Immature natural killer cell (primary cell): ENCODE results near the gene NPY4R2. TPM values are rescaled to one million over a fixed set of nuclear protein-coding genes. Genes with fewer than 3 reads are reported as not detected.
"Not testable (repeated sequence)": the region's sequence is repeated elsewhere in the genome, so short reads cannot be mapped to it uniquely, and the experiment has no call there.

Experiments used
- DNase-seq, 3 donors: peaks; one replicate each; pipeline ENCODE4 v3.0.0; 2022; ENCODE audit warnings: mixed read lengths in 1 of 3
- H3K27ac Mint-ChIP-seq, 6 donors: one replicate each; pipeline ENCODE4 v1.8.0; 2020; ENCODE audit warnings: mixed read lengths in 6 of 6, mild to moderate bottlenecking in 5 of 6, inconsistent platforms in 4 of 6, moderate library complexity in 3 of 6
- H3K27me3 Mint-ChIP-seq, 3 donors: one replicate each; pipeline ENCODE4 v1.8.0; 2020 to 2021; ENCODE audit warnings: low read depth in 3 of 3, mild to moderate bottlenecking in 3 of 3, mixed read lengths in 3 of 3, moderate library complexity in 3 of 3, inconsistent platforms in 1 of 3
- H3K36me3 Mint-ChIP-seq, 3 donors: one replicate each; pipeline ENCODE4 v1.8.0; 2020; ENCODE audit warnings: mixed read lengths in 3 of 3, inconsistent platforms in 2 of 3, mild to moderate bottlenecking in 2 of 3
- H3K4me1 Mint-ChIP-seq, 2 donors: one replicate each; pipeline ENCODE4 v1.8.0; 2020; ENCODE audit warnings: inconsistent platforms in 2 of 2, mild to moderate bottlenecking in 2 of 2, mixed read lengths in 2 of 2, moderate library complexity in 1 of 2
- H3K4me3 Mint-ChIP-seq, 5 donors: one replicate each; pipeline ENCODE4 v1.8.0; 2020; ENCODE audit warnings: mild to moderate bottlenecking in 5 of 5, mixed read lengths in 5 of 5, inconsistent platforms in 3 of 5, moderate library complexity in 3 of 5
- H3K9me3 Mint-ChIP-seq, 6 donors: one replicate each; pipeline ENCODE4 v1.8.0; 2020; ENCODE audit warnings: mild to moderate bottlenecking in 6 of 6, mixed read lengths in 6 of 6, inconsistent platforms in 4 of 6, moderate library complexity in 3 of 6
- polyA plus RNA-seq, 3 donors: library from polyadenylated mRNA; unstranded; fragments of 300-500 nt; fragmentation: Illumina TruSeq; gene quantifications; one replicate each; pipeline ENCODE4 v1.2.3, GENCODE V29; 2021

The NPY4R2 gene
- polyA plus RNA-seq, 3 donors from 2014 or later: not detected

GRCh38 chr10:47947424-47947823, 29.0 kb downstream of the NPY4R2 start:
- H3K4me3 Mint-ChIP-seq, H3K27me3 Mint-ChIP-seq, H3K9me3 Mint-ChIP-seq, H3K27ac Mint-ChIP-seq, H3K4me1 Mint-ChIP-seq, H3K36me3 Mint-ChIP-seq, DNase-seq: not testable (repeated sequence)

- not testable (repeated sequence) for H3K27ac Mint-ChIP-seq, H3K4me1 Mint-ChIP-seq, DNase-seq, H3K9me3 Mint-ChIP-seq, H3K36me3 Mint-ChIP-seq, H3K4me3 Mint-ChIP-seq, H3K27me3 Mint-ChIP-seq
Measured at GRCh38 chr10:47957158-47957557, 38.7 kb downstream of the NPY4R2 start.

GRCh38 chr10:47959677-47960076, 41.2 kb downstream of the NPY4R2 start:
- H3K27me3 Mint-ChIP-seq: not testable (repeated sequence)

GRCh38 chr10:47960699-47961098, 42.2 kb downstream of the NPY4R2 start:
- not testable (repeated sequence) for DNase-seq, H3K27ac Mint-ChIP-seq, H3K27me3 Mint-ChIP-seq, H3K4me1 Mint-ChIP-seq, H3K4me3 Mint-ChIP-seq, H3K36me3 Mint-ChIP-seq, H3K9me3 Mint-ChIP-seq

More at GRCh38 chr10:47959677-47960076, 41.2 kb downstream of the NPY4R2 start:
- H3K9me3 Mint-ChIP-seq, H3K36me3 Mint-ChIP-seq, DNase-seq, H3K4me3 Mint-ChIP-seq, H3K4me1 Mint-ChIP-seq, H3K27ac Mint-ChIP-seq: not testable (repeated sequence)

GRCh38 chr10:47962785-47963184, 44.3 kb downstream of the NPY4R2 start:
- H3K4me1 Mint-ChIP-seq: not testable (repeated sequence)

GRCh38 chr10:47964280-47965063, 46.0 kb downstream of the NPY4R2 start:
- not testable (repeated sequence) for H3K27me3 Mint-ChIP-seq, H3K36me3 Mint-ChIP-seq, H3K9me3 Mint-ChIP-seq, H3K27ac Mint-ChIP-seq, H3K4me3 Mint-ChIP-seq, H3K4me1 Mint-ChIP-seq, DNase-seq

More at GRCh38 chr10:47962785-47963184, 44.3 kb downstream of the NPY4R2 start:
- not testable (repeated sequence) for H3K27ac Mint-ChIP-seq, H3K27me3 Mint-ChIP-seq, H3K9me3 Mint-ChIP-seq, H3K36me3 Mint-ChIP-seq, DNase-seq, H3K4me3 Mint-ChIP-seq

DNA sequence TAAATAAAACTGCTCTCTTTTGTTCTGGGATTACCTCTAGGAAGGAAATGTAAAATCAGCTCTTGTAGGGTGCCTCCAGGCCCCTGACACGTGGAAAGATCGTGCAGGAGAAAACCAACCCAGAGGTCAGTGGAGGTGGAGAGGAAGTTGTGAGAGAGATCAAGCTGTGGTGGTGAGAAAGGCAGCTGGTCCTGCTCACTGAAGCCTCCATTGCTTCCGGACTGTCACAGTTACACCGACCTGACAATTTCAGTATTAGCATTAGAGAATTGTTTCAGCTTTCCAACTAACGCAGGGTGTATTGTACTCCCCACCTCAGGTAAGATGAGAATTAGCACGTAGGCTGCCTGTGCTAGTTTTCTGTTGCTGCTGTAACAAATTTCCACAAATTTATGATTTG, 50.5 kb downstream of the NPY4R2 start:
- not testable (repeated sequence) for DNase-seq, H3K36me3 Mint-ChIP-seq, H3K27ac Mint-ChIP-seq, H3K4me1 Mint-ChIP-seq, H3K4me3 Mint-ChIP-seq, H3K27me3 Mint-ChIP-seq, H3K9me3 Mint-ChIP-seq

- not testable (repeated sequence) for H3K36me3 Mint-ChIP-seq, H3K4me1 Mint-ChIP-seq, H3K27ac Mint-ChIP-seq, H3K4me3 Mint-ChIP-seq, DNase-seq, H3K9me3 Mint-ChIP-seq, H3K27me3 Mint-ChIP-seq
Measured at GRCh38 chr10:47970047-47970446, 51.6 kb downstream of the NPY4R2 start.

DNA sequence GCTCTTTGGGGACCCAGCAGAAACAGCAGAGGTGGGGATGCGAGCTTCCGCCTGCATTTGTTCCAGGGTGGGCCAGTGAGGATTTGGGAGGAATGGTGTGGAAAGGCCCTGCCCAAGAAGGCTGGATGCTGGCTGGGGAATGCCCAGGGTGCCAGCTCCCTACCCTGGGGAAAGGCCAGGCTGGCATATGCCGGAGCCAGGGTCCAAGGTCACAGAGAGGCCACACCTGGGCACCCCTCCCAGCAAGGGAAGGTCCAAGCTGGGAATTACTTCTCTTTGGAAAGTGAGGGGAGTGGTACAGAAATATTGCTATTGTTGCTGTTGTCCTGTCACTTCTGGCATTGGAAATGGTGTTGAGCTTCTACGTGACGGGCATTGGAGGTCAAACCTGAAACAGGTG, 53.1 kb downstream of the NPY4R2 start:
- not testable (repeated sequence) for H3K9me3 Mint-ChIP-seq, H3K27me3 Mint-ChIP-seq, H3K27ac Mint-ChIP-seq, DNase-seq, H3K4me3 Mint-ChIP-seq, H3K36me3 Mint-ChIP-seq, H3K4me1 Mint-ChIP-seq

DNA sequence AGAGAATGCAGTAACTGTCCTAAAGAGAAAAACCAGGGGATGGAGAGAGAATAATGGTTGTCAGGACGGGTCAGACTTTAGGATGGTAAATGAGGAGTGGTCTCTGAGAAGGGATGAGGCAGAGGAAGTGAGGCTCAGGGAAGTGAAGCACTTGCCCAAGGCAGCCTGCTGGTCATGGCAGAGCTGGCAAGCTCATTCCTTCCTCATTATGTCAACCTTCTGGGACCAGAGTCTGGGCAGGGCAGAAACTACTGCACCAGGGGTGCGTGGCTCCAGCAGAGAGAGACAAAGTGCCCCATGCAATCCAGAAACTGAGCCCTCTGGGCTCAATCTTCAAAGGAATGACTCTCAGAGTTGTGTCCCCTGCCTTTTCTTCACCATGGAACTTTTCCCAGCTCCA, 53.6 kb downstream of the NPY4R2 start:
- H3K36me3 Mint-ChIP-seq, H3K4me1 Mint-ChIP-seq, H3K27ac Mint-ChIP-seq, DNase-seq, H3K9me3 Mint-ChIP-seq, H3K27me3 Mint-ChIP-seq, H3K4me3 Mint-ChIP-seq: not testable (repeated sequence)

Other genes with a start within 250 kb of the NPY4R2 start
- gene SYT15B, start 155.1 kb upstream of the NPY4R2 start, polyA plus RNA-seq: not detected
- not detected for gene FAM25C, start 81.1 kb downstream of the NPY4R2 start, polyA plus RNA-seq